ENCODE measurements around the gene CACTIN.

DNA sequence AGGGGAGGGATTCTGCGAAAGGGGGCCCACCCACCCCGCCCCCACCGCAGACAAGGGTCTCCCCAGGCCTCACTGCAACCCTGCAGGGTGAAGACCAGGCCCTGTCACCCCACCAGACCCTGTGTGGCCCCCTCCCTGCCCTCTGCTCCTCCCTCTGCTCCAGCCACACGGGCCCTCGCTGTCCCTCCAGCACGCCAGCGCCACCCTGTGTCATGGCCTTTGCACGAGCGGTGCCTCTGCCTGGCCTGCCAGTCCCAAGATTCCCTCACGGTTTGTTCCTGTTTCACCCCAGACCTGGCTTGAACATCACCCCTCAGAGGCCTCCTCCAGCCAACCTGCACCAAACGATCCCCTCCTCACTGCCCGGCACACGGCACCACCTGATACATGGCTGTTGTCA lies 46.4 kb upstream of the CACTIN start:
- TF ChIP-seq POLR2A (IDR thresholded peaks at IDR 0.05; ENCODE audit: borderline replicate concordance, extremely low read depth, insufficient read depth, insufficient read length) (no peak), POLR2AphosphoS5 (IDR thresholded peaks at IDR 0.05; ENCODE audit: low read depth, low read length) (no peak), EZH2phosphoT487 (IDR thresholded peaks at IDR 0.05; ENCODE audit: borderline replicate concordance) (no peak), EZH2 (IDR thresholded peaks at IDR 0.05) (no peak), SP1 (IDR thresholded peaks at IDR 0.05; ENCODE audit: low read depth) (no peak), SIN3A (IDR thresholded peaks at IDR 0.05; ENCODE audit: low read depth) (no peak), SRF (IDR thresholded peaks at IDR 0.05; ENCODE audit: low read depth) (no peak), TCF7L2 (IDR thresholded peaks at IDR 0.05; ENCODE audit: borderline replicate concordance, extremely low read depth, insufficient read depth, insufficient read length) (no peak), FOSL1 (IDR thresholded peaks at IDR 0.05; ENCODE audit: low read depth) (no peak)
- TF ChIP-seq, protein P1, sequence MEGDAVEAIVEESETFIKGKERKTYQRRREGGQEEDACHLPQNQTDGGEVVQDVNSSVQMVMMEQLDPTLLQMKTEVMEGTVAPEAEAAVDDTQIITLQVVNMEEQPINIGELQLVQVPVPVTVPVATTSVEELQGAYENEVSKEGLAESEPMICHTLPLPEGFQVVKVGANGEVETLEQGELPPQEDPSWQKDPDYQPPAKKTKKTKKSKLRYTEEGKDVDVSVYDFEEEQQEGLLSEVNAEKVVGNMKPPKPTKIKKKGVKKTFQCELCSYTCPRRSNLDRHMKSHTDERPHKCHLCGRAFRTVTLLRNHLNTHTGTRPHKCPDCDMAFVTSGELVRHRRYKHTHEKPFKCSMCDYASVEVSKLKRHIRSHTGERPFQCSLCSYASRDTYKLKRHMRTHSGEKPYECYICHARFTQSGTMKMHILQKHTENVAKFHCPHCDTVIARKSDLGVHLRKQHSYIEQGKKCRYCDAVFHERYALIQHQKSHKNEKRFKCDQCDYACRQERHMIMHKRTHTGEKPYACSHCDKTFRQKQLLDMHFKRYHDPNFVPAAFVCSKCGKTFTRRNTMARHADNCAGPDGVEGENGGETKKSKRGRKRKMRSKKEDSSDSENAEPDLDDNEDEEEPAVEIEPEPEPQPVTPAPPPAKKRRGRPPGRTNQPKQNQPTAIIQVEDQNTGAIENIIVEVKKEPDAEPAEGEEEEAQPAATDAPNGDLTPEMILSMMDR (IDR thresholded peaks at IDR 0.05 in 2 of 3, conservative IDR thresholded peaks at IDR 0.05 in 1 of 3; ENCODE audit: borderline replicate concordance in 1 of 3, insufficient read depth in 1 of 3, low read depth in 2 of 3, low read length in 2 of 3): no peak
- TF ChIP-seq, protein P2, sequence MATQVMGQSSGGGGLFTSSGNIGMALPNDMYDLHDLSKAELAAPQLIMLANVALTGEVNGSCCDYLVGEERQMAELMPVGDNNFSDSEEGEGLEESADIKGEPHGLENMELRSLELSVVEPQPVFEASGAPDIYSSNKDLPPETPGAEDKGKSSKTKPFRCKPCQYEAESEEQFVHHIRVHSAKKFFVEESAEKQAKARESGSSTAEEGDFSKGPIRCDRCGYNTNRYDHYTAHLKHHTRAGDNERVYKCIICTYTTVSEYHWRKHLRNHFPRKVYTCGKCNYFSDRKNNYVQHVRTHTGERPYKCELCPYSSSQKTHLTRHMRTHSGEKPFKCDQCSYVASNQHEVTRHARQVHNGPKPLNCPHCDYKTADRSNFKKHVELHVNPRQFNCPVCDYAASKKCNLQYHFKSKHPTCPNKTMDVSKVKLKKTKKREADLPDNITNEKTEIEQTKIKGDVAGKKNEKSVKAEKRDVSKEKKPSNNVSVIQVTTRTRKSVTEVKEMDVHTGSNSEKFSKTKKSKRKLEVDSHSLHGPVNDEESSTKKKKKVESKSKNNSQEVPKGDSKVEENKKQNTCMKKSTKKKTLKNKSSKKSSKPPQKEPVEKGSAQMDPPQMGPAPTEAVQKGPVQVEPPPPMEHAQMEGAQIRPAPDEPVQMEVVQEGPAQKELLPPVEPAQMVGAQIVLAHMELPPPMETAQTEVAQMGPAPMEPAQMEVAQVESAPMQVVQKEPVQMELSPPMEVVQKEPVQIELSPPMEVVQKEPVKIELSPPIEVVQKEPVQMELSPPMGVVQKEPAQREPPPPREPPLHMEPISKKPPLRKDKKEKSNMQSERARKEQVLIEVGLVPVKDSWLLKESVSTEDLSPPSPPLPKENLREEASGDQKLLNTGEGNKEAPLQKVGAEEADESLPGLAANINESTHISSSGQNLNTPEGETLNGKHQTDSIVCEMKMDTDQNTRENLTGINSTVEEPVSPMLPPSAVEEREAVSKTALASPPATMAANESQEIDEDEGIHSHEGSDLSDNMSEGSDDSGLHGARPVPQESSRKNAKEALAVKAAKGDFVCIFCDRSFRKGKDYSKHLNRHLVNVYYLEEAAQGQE (IDR thresholded peaks at IDR 0.05; ENCODE audit: low read depth): no peak
